Psoas muscle (tissue), 8 donors: ENCODE measurements around the gene ARV1. TPM values are rescaled to one million over a fixed set of nuclear protein-coding genes. Genes with fewer than 3 reads are reported as not detected.

ENCODE experiments used
- ATAC-seq, 4 donors: fragments of 200-7000 bp; cut with Tn5 transposase; one replicate each; pipeline ENCODE4 v1.9.1; 2020; ENCODE audit warnings: moderate library complexity in 3 of 4, mild to moderate bottlenecking in 2 of 4
- DNase-seq, 2 donors: peaks; one replicate each; pipeline ENCODE4 v3.0.0-alpha.2; 2020
- H3K27ac ChIP-seq: fragments of 200-600 bp; one replicate; pipeline ENCODE4 v1.8.0; 2022
- H3K27me3 ChIP-seq, 3 donors: fragments of 200-600 bp in 1 of 3; one replicate each; pipeline versions ENCODE4 v1.6.1 to v1.8.0; 2013 to 2022; ENCODE audit warnings: low read length in 2 of 3, mild to moderate bottlenecking in 2 of 3, moderate library complexity in 1 of 3; ENCODE audit not compliant: insufficient read depth in 3 of 3
- H3K36me3 ChIP-seq, 2 donors: fragments of 200-600 bp in 1 of 2; one replicate each; pipeline versions ENCODE4 v1.6.1 to v1.8.0; 2013 to 2022; ENCODE audit warnings: low read depth in 1 of 2, mild to moderate bottlenecking in 1 of 2, moderate library complexity in 1 of 2; ENCODE audit not compliant: insufficient read depth in 1 of 2
- H3K4me1 ChIP-seq: fragments of 200-600 bp; one replicate; pipeline ENCODE4 v1.8.0; 2022
- H3K4me3 ChIP-seq: fragments of 200-600 bp; one replicate; pipeline ENCODE4 v1.8.0; 2022; ENCODE audit warnings: mild to moderate bottlenecking
- H3K9me3 ChIP-seq: fragments of 200-600 bp; one replicate; pipeline ENCODE4 v1.8.0; 2022
- WGBS, 3 donors: extraction: QIAGEN DNeasy Blood & Tissue Kit; methylation state at CpG; one replicate each; pipeline versions ENCODE4 v1.1.6 to v1.1.7; 2013; 5-methylcytosine and 5-hydroxymethylcytosine counted together
- intact Hi-C, 2 donors: fragments of 100-400 bp; cut with DNase I; formaldehyde crosslinking; loops; one replicate each; pipeline versions ENCODE4 v1.11.0 to v1.14.2; 2022
- polyA plus RNA-seq, 3 donors: library from polyadenylated mRNA; stranded (reverse); fragments of 200-250 nt; gene quantifications; one replicate each; pipeline ENCODE4 v1.2.3, GENCODE V29; 2013
- total RNA-seq, 4 donors: library from RNA; stranded (reverse); fragmentation: NEBNext Ultra II Directional in 2 of 4; extraction: Animal tissue kit (Norgen Biotek cat#: 25700) in 2 of 4; gene quantifications; one replicate each; pipeline versions ENCODE4 v1.2.1 to v1.2.4, GENCODE V29; 2021 to 2023
- TF ChIP-seq, protein P1 (sequence below): fragments of 200-600 bp; IDR thresholded peaks from one replicate; pipeline ENCODE4 v1.8.0; 2022; ENCODE audit warnings: antibody characterized with exemption
- donor health status: healthy with polysubstance abuse.
- donor health status: DM: no; HTN: no; CAD: no; lungs with moderate emphysema.
- donor health status: Bipolar disorder and iron deficiency.
- donor health status: healthy.
- donor health status: DM: yes; HTN: yes; CAD: no.
- donor health status: DM: no; HTN: no; CAD: no.
- donor health status: DM: no; HTN: no; CAD: no.
- donor health status: DM: yes; HTN: yes; CAD: no.

Gene ARV1
- total and polyA plus RNA-seq, 7 donors, result 7.9 to 22.5 (median 13.9) TPM

- TF ChIP-seq, protein P1, sequence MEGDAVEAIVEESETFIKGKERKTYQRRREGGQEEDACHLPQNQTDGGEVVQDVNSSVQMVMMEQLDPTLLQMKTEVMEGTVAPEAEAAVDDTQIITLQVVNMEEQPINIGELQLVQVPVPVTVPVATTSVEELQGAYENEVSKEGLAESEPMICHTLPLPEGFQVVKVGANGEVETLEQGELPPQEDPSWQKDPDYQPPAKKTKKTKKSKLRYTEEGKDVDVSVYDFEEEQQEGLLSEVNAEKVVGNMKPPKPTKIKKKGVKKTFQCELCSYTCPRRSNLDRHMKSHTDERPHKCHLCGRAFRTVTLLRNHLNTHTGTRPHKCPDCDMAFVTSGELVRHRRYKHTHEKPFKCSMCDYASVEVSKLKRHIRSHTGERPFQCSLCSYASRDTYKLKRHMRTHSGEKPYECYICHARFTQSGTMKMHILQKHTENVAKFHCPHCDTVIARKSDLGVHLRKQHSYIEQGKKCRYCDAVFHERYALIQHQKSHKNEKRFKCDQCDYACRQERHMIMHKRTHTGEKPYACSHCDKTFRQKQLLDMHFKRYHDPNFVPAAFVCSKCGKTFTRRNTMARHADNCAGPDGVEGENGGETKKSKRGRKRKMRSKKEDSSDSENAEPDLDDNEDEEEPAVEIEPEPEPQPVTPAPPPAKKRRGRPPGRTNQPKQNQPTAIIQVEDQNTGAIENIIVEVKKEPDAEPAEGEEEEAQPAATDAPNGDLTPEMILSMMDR, result no peak
- H3K27me3 ChIP-seq, result no peaks in the 10 kb centered on the region
- no peak for ATAC-seq
- H3K27ac ChIP-seq, result no peak overlapping the region
- H3K4me3 ChIP-seq, result no peak overlapping the region
- H3K4me1 ChIP-seq, result no peaks in the 10 kb centered on the region
- peaks cover 0 to 24% of the 10 kb centered on the region in 2 donors for H3K36me3 ChIP-seq
- intact Hi-C loops, result no loop called here
- no peak for DNase-seq
- 98 to 99% (median 98%) methylated on average over 2 of the region's 2 CpGs for WGBS, 3 donors
- H3K9me3 ChIP-seq, result no peaks in the 10 kb centered on the region
Measured at GRCh38 chr1:230943048-230943593, 35.8 kb upstream of the ARV1 start.

DNA sequence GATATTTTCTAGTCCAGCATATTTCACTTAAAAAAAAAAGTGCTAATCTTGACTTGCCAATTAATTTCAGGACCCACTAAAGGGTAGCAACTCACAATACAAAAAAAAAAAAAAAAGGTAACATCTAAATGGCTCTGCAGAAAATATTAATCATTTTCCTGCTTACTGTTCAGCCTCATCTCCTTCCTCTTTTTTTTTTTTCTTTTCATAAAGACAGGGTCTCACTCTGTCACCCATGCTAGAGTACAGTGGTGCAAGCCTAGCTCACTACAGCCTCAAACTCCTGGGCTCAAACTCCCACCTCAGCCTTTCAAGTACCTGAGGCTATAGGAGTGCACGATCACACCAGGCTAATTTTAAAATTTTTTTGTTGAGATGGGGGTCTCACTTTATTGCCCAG lies 30.6 kb upstream of the ARV1 start:
- 82 to 91% (median 89%) methylated on average over 1 of the region's 1 CpG for WGBS, 3 donors
- H3K27ac ChIP-seq, result no peak overlapping the region
- TF ChIP-seq, protein P1, result no peak
- no peaks in the 10 kb centered on the region for H3K9me3 ChIP-seq
- ATAC-seq, result no peak
- intact Hi-C loops, result no loop called here
- no peak for DNase-seq
- no peaks in the 10 kb centered on the region for H3K27me3 ChIP-seq
- peaks cover 0 to 47% of the 10 kb centered on the region in 2 donors for H3K36me3 ChIP-seq
- H3K4me3 ChIP-seq, result no peak overlapping the region
- H3K4me1 ChIP-seq, result no peaks in the 10 kb centered on the region

DNA sequence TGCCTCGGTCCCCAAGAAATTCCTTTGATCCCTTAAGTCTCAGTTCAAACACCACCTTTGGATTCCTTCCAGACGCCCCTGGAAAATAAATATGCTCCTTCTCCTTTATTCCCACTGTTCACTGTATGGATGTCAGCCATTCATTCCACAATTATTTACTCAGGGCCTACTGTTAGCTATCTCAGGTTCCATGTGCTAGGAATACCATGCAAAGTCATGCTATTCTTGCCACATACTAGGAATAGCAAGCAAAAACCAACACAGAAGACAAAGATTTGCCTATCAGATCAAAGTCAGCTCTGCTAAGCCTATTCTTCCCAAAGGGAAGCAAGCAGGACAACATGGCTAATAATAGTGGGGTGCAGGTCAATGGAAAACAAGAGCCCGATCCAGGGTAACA lies 30.0 kb upstream of the ARV1 start:
- Histone ChIP-seq H3K4me1 (no peaks in the 10 kb centered on the region), H3K4me3 (no peak overlapping the region), H3K36me3 (peaks cover 0 to 52% of the 10 kb centered on the region in 2 donors), H3K27me3 (no peaks in the 10 kb centered on the region), H3K9me3 (no peaks in the 10 kb centered on the region), H3K27ac (no peak overlapping the region)
- TF ChIP-seq, protein P1, result no peak
- ATAC-seq, result no peak
- no peak for DNase-seq
- 90 to 98% (median 95%) methylated on average over 3 of the region's 3 CpGs for WGBS, 3 donors
- intact Hi-C loops, result no loop called here

GRCh38 chr1:230950404-230950803 lies 28.5 kb upstream of the ARV1 start:
- TF ChIP-seq, protein P1, result no peak
- Histone ChIP-seq H3K27me3 (no peaks in the 10 kb centered on the region), H3K4me1 (no peaks in the 10 kb centered on the region), H3K36me3 (peaks cover 0 to 45% of the 10 kb centered on the region in 2 donors), H3K9me3 (no peaks in the 10 kb centered on the region), H3K4me3 (no peak overlapping the region), H3K27ac (no peak overlapping the region)
- DNase-seq, result no peak
- ATAC-seq, result no peak
- WGBS, 3 donors, result 48 to 69% (median 67%) methylated on average over 3 of the region's 3 CpGs
- intact Hi-C loops, result no loop called here

- Histone ChIP-seq H3K9me3 (no peaks in the 10 kb centered on the region), H3K27ac (no peak overlapping the region), H3K4me3 (no peak overlapping the region), H3K4me1 (no peaks in the 10 kb centered on the region), H3K27me3 (no peaks in the 10 kb centered on the region), H3K36me3 (peaks cover 2 to 35% of the 10 kb centered on the region in 2 donors)
- WGBS, 3 donors, result 94 to 97% (median 94%) methylated on average over 4 of the region's 4 CpGs
- intact Hi-C loops, result no loop called here
- TF ChIP-seq, protein P1, result no peak
- ATAC-seq (no peak), DNase-seq (no peak)
Measured at GRCh38 chr1:230957580-230957989, 21.3 kb upstream of the ARV1 start.
